ENCODE data around the gene DNAJC5.

- TF ChIP-seq CTCF (IDR thresholded peaks at IDR 0.05) (no peak), POLR2A (IDR thresholded peaks at IDR 0.05) (no peak)
Observed at GRCh38 chr20:63911176-63911575, 16.2 kb downstream of the DNAJC5 start.

Measured in breast epithelium (tissue), 3 donors.